ENCODE results near the gene UGT1A6. TPM values are rescaled to one million over a fixed set of nuclear protein-coding genes. Genes with fewer than 3 reads are reported as not detected.
A peak's percentile ranks its signal among the peaks of the same experiment; 100 is the strongest.

UGT1A6 gene
- polyA plus RNA-seq, 2 of the 4 experiments (the other 2 are of a cell fraction): 2.5 to 3.5 TPM

- FAIRE-seq (no peak), ATAC-seq (no peak), DNase-seq (ENCODE audit: low read depth in 1 of 2, low spot score in 1 of 2) (no peak)
- POLR2A ChIA-PET: no interaction called here
- Histone ChIP-seq H3K4me3 (no peak overlapping the region), H3K4me1 (peaks cover 44% of the 10 kb centered on the region), H3K27ac (peak overlapping the region; percentile 85 to 100), H3K9me3 (peaks cover 56% of the 10 kb centered on the region), H3K4me2 (no peak overlapping the region; the same call in 2 of the 3 replicates)
- CTCF ChIA-PET: interaction anchor here (1.3 kb wide), 1 partner anchor 19 kb away, joined by 3 read pairs; no protein-coding TSS in a partner anchor
- WGBS (ENCODE audit: missing lambda C conversion rate): 56% methylated on average over 3 of the region's 3 CpGs
- TF ChIP-seq HOXB13 (CRISPR knock-in tag; IDR thresholded peaks at IDR 0.05; ENCODE audit: low read depth) (no peak), HOXA7 (CRISPR knock-in tag; IDR thresholded peaks at IDR 0.05) (no peak), CTCF (IDR thresholded peaks at IDR 0.05) (no peak), FOSB (CRISPR knock-in tag; IDR thresholded peaks at IDR 0.05) (no peak), NFE2L2 (conservative IDR thresholded peaks at IDR 0.05; ENCODE audit: low read length) (no peak), NPAS2 (CRISPR knock-in tag; IDR thresholded peaks at IDR 0.05; ENCODE audit: borderline replicate concordance) (no peak), ATOH8 (CRISPR knock-in tag; IDR thresholded peaks at IDR 0.05; ENCODE audit: low read depth) (no peak), HMGXB4 (CRISPR knock-in tag; IDR thresholded peaks at IDR 0.05; ENCODE audit: borderline replicate concordance) (no peak), BCL3 (IDR thresholded peaks at IDR 0.05) (no peak), HEYL (CRISPR knock-in tag; IDR thresholded peaks at IDR 0.05) (no peak), E2F6 (IDR thresholded peaks at IDR 0.05; ENCODE audit: borderline replicate concordance, low read depth) (no peak), RNF2 (IDR thresholded peaks at IDR 0.05; ENCODE audit: borderline replicate concordance, low read depth) (no peak), BHLHE40 (IDR thresholded peaks at IDR 0.05; ENCODE audit: low read depth, low read length) (no peak), POLR2A (IDR thresholded peaks at IDR 0.05; ENCODE audit: low read length) (no peak)
Measured at GRCh38 chr2:233689501-233689900, 3.2 kb upstream of the UGT1A6 start.

GRCh38 chr2:233690444-233690843, 2.2 kb upstream of the UGT1A6 start:
- POLR2A ChIA-PET: interaction anchor here (1.0 to 1.4 kb wide), 3 partner anchors 10 to 204 kb away, joined by 3 to 4 read pairs (median 4); no protein-coding TSS in a partner anchor
- Histone ChIP-seq H3K4me2 (peak overlapping the region; percentile 35), H3K9me3 (peaks cover 51% of the 10 kb centered on the region), H3K4me1 (peaks cover 52% of the 10 kb centered on the region), H3K27ac (peak overlapping the region; percentile 85 to 100), H3K4me3 (no peak overlapping the region)
- 33% methylated on average over 4 of the region's 4 CpGs for WGBS (ENCODE audit: missing lambda C conversion rate)
- no peak for FAIRE-seq
- peak in 1 of 2 experiments; percentile 71 for DNase-seq (ENCODE audit: low read depth in 1 of 2, low spot score in 1 of 2)
- ATAC-seq: peak; percentile 64 to 66; a peak in 5 of 6 replicates
- CTCF ChIA-PET: interaction anchor here (1.0 to 2.0 kb wide), 5 partner anchors 19 to 286 kb away, joined by 3 to 6 read pairs (median 3); no protein-coding TSS in a partner anchor
- no peak for TF ChIP-seq JUNB (IDR thresholded peaks at IDR 0.05)
- peak; percentile 40 to 41; a peak in 3 of 5 replicates for TF ChIP-seq EP300 (IDR thresholded peaks at IDR 0.05)
- TF ChIP-seq BCL3 (IDR thresholded peaks at IDR 0.05): 0 out of 3 replicates have a peak, but pooled peaks have one; percentile 21
- TF ChIP-seq ZC3H11A (IDR thresholded peaks at IDR 0.05): no peak
- TF ChIP-seq ESRRA (IDR thresholded peaks at IDR 0.05; ENCODE audit: borderline replicate concordance, low read length): no peak
- TF ChIP-seq KDM5A (IDR thresholded peaks at IDR 0.05): no peak
- TF ChIP-seq E2F6 (IDR thresholded peaks at IDR 0.05; ENCODE audit: borderline replicate concordance, low read depth): no peak; the same call in 1 of the 2 replicates
- TF ChIP-seq HES2 (IDR thresholded peaks at IDR 0.05): no peak
- no peak for TF ChIP-seq KDM1A (IDR thresholded peaks at IDR 0.05; ENCODE audit: low read depth)
- no peak for TF ChIP-seq CBX8 (IDR thresholded peaks at IDR 0.05)
- TF ChIP-seq PBX3 (IDR thresholded peaks at IDR 0.05): no peak
- TF ChIP-seq CBX2 (IDR thresholded peaks at IDR 0.05; ENCODE audit: borderline replicate concordance, low read depth): no peak
- TF ChIP-seq POLR2AphosphoS2 (conservative IDR thresholded peaks at IDR 0.05; ENCODE audit: low read length): no peak
- no peak for TF ChIP-seq HOXA7 (CRISPR knock-in tag; IDR thresholded peaks at IDR 0.05)
- TF ChIP-seq FOSB (CRISPR knock-in tag; IDR thresholded peaks at IDR 0.05): no peak
- TF ChIP-seq POLR2A (IDR thresholded peaks at IDR 0.05; ENCODE audit: low read length): no peak
- no peak for TF ChIP-seq TFCP2L1 (CRISPR knock-in tag; IDR thresholded peaks at IDR 0.05)
- TF ChIP-seq ZFP36 (IDR thresholded peaks at IDR 0.05; ENCODE audit: borderline replicate concordance, partially characterized antibody): no peak

Measured in A549 (cell line).